GM19468 (cell line): ENCODE data around the gene MAMSTR.

Source experiments
- ATAC-seq: cut with Tn5 transposase; IDR thresholded peaks from one replicate; pipeline ENCODE4 v1.9.1; 2021; ENCODE audit warnings: mild to moderate bottlenecking, moderate library complexity, moderate number of reproducible peaks; ENCODE audit not compliant: unreplicated experiment; ENCODE audit errors: extremely low read depth

MAMSTR gene

GRCh38 chr19:48670699-48671445, 48.7 kb downstream of the MAMSTR start:
- ATAC-seq, result no peak

- ATAC-seq, result no peak
Measured at GRCh38 chr19:48669903-48670668, 49.4 kb downstream of the MAMSTR start.

GRCh38 chr19:48668761-48669160, 50.8 kb downstream of the MAMSTR start:
- no peak for ATAC-seq

GRCh38 chr19:48668332-48668731, 51.2 kb downstream of the MAMSTR start:
- ATAC-seq, result no peak

- no peak for ATAC-seq
Measured at GRCh38 chr19:48665786-48666185, 53.7 kb downstream of the MAMSTR start.

GRCh38 chr19:48664476-48664875, 55.0 kb downstream of the MAMSTR start:
- ATAC-seq, result no peak

GRCh38 chr19:48663667-48664066, 55.9 kb downstream of the MAMSTR start:
- no peak for ATAC-seq
